ENCODE results near the gene ACAA2.
A peak's percentile ranks its signal among the peaks of the same experiment; 100 is the strongest.

The ACAA2 gene, protein sequence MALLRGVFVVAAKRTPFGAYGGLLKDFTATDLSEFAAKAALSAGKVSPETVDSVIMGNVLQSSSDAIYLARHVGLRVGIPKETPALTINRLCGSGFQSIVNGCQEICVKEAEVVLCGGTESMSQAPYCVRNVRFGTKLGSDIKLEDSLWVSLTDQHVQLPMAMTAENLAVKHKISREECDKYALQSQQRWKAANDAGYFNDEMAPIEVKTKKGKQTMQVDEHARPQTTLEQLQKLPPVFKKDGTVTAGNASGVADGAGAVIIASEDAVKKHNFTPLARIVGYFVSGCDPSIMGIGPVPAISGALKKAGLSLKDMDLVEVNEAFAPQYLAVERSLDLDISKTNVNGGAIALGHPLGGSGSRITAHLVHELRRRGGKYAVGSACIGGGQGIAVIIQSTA

GRCh38 chr18:49813319-49814146 lies at the start of gene ACAA2:
TSS of gene ACAA2 (minus strand) at chr18:49813533. CDS start at chr18:49813484, 49 bp downstream.
- peak; percentile 71 to 75 for DNase-seq (ENCODE audit: low read depth in 1 of 2, low spot score in 1 of 2)

- DNase-seq (ENCODE audit: low read depth in 1 of 2, low spot score in 1 of 2), result no peak
Measured at GRCh38 chr18:49862656-49863385, 49.5 kb upstream of the ACAA2 start.

DNA sequence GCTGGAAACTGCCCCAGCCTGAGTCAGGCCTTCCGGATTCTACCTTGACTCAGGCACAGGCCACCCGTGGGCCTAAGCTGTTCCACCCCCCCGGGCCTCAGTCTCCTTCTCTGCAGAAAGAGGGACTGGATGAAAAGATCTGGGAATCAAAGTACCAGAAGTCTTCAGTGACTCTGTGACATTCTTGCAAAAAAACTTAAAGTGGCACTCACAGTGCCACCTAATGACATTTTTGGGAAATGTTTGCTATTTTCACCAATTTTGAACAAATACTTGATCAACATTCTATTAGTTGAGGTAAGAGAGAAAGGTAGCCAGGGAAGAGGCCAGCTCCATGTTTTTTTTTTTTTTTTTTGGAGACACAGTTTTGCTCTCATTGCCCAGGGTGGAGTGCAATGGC lies 48.3 kb upstream of the ACAA2 start:
- DNase-seq (ENCODE audit: low read depth in 1 of 2, low spot score in 1 of 2), result no peak

DNA sequence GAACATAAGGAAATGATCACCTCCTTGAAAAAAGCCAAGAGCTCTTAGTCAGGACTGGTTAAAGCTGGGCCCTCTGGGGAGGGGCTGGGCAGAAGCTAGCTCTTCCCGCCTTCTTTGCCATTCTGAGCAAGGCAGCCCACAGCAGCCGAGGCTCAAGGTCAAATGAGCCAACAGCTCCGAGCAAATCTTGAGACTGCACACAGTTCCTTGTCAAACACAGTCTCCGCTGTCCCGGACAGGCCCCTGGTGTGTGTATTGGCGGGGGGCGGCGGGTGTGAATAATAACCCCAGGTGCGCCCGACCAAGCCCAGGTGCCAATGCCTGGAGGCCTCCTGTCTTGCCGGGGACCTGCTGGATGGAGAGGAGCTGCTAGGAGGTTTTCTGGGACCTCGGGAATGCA lies 46.4 kb upstream of the ACAA2 start:
- DNase-seq (ENCODE audit: low read depth in 1 of 2, low spot score in 1 of 2), result no peak

- no peak for DNase-seq (ENCODE audit: low read depth in 1 of 2, low spot score in 1 of 2)
Measured at GRCh38 chr18:49859021-49859359, 45.7 kb upstream of the ACAA2 start.

- DNase-seq (ENCODE audit: low read depth in 1 of 2, low spot score in 1 of 2), result peak; percentile 37
Measured at GRCh38 chr18:49858309-49859020, 45.1 kb upstream of the ACAA2 start.

DNA sequence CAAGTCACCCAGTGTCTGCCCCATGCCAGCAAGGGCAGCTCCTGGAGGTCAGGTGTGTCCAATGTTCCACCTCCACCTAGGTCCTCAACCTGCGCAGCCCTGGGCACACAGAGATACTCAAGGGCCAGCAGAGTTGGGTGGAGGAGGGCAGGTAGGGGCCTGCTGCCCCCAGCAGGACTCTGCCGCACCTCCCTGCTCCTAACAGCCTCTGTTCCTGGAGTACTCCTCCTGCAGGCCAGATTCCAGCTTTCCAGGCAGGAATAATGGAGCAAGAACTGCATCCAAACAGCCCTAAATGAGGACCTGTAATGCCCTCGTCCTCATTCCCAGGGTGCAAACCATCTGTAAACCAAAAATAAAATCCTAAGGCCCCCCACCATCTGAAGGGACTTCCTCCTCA lies 44.4 kb upstream of the ACAA2 start:
- DNase-seq (ENCODE audit: low read depth in 1 of 2, low spot score in 1 of 2), result no peak

DNA sequence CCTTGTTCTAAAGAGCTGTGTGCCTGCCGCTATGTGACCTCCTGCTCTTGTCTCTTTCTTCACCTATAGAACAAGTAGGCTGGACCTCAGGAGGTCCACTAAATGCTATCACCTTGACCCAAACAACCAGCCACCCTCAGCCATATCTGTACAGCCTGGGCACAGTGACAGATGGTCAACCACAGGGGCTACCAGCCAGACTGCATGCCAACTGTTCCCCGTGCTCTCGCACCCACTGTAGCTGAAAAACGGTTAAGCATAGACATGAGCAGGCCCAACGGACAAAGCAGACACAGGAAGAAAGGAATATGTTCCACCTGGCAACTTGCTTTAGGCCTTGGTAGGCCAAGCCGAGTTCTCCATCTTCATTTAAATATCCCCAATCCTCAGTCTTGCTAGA lies 43.2 kb upstream of the ACAA2 start:
- DNase-seq (ENCODE audit: low read depth in 1 of 2, low spot score in 1 of 2), result no peak

- DNase-seq (ENCODE audit: low read depth in 1 of 2, low spot score in 1 of 2), result no peak
Measured at GRCh38 chr18:49855711-49856415, 42.5 kb upstream of the ACAA2 start.

GRCh38 chr18:49854681-49855080 lies 41.3 kb upstream of the ACAA2 start:
- no peak for DNase-seq (ENCODE audit: low read depth in 1 of 2, low spot score in 1 of 2)

- DNase-seq (ENCODE audit: low read depth in 1 of 2, low spot score in 1 of 2), result no peak
Measured at GRCh38 chr18:49853436-49853835, 40.1 kb upstream of the ACAA2 start.

DNA sequence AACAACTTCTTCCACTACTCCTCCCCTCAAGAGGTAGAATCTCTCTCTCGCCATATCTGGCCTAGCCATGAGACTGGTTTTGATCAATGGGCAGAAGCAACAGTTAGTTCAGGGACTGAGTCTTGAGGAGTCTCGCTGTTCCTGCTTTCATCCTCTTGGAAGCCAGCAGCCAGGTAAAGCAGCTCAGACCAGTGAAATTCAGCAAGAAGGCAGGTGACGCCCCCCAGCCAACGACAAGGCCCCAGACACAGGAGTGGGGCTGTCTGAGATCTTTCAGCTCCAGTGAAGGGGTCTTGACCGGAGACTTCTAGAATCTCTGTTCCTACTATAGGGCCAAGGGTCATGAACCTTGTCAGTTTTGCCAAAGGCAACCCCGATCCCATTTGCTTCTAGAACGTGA lies 39.7 kb upstream of the ACAA2 start:
- DNase-seq (ENCODE audit: low read depth in 1 of 2, low spot score in 1 of 2), result no peak

DNA sequence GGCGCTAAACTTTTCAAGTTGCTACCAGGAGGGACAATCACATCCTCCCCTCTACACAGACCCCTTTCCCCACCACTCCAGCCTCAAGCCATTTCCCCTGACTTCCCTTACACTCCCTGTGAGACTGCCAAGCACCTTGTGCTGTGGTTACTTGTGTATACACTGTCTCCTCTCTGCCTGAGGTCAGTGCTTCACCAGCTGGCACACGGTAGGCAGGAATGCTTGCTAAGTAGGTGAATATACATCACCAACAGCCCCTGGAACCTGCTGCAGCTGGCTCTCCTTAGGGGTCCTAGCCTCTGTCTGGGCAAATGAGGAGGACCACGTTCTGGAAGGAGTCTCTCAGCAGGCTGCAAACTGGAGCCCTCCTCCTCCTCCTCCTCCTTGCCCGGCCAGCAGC lies 38.3 kb upstream of the ACAA2 start:
- DNase-seq (ENCODE audit: low read depth in 1 of 2, low spot score in 1 of 2), result no peak

- DNase-seq (ENCODE audit: low read depth in 1 of 2, low spot score in 1 of 2), result no peak
Measured at GRCh38 chr18:49850636-49851035, 37.3 kb upstream of the ACAA2 start.

DNA sequence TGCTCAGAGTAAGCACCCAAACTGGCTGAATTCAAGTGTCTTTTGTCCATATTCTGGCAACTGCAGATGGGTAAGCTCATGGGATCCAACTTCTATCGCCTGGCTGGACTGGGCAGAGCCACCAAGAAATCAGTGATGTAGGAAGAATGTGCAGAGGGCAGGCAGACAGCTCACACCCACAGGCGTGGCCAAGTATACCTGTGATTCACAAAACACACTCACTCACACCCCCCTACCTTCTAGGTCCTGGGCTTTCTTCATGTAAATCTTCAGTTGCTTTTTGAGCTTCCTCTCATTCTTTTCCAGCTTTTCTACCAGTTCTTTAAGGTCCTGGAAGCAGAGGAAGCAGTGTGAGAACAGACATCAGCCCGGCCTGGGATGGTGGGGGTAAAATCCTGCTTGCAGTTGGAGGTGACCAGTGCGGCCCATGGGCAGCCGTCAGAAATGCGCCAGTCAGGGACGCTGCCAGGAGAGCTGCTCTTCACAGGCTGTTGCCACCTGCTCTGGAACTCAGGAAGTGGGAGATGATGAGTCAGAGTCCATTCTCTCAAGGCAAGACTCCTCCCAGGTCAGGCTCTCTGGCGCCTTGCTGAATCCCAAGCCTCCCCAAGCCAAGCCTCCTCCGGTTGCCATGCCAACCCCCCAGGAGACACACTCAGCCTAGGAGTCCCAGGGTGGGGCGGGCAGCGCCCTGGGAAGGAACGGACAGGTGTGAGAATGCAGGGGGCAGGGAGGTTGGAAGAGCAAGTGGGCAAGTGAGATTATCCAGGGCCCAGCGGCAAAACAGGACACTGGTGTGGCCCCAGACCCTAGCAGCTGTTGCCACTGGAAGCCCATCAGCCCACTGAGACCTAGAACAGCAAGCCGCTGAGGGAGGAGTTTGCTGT lies 36.2 kb upstream of the ACAA2 start:
- DNase-seq (ENCODE audit: low read depth in 1 of 2, low spot score in 1 of 2), result no peak

DNA sequence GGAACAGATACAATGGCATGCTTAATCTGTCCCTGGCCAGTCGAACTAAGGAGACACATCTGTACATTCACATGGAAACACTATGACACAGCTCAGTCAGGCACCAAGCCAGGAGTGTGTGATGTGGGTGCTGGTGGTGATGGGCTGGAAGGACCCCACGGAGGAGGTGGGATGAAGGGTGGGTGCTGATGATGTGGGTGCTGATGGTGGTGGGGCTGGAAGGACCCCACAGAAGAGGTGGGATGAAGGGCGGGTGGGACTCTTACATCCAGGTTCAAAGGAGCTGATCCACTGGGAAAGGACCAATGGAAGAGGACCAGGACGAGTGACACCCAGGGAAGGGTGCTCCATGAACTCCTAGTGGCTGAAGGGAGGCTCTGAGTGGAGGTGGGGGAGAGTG lies 34.8 kb upstream of the ACAA2 start:
- no peak for DNase-seq (ENCODE audit: low read depth in 1 of 2, low spot score in 1 of 2)

GRCh38 chr18:49847524-49847923 lies 34.2 kb upstream of the ACAA2 start:
- DNase-seq (ENCODE audit: low read depth in 1 of 2, low spot score in 1 of 2), result no peak

- no peak for DNase-seq (ENCODE audit: low read depth in 1 of 2, low spot score in 1 of 2)
Measured at GRCh38 chr18:49846718-49847470, 33.6 kb upstream of the ACAA2 start.

DNA sequence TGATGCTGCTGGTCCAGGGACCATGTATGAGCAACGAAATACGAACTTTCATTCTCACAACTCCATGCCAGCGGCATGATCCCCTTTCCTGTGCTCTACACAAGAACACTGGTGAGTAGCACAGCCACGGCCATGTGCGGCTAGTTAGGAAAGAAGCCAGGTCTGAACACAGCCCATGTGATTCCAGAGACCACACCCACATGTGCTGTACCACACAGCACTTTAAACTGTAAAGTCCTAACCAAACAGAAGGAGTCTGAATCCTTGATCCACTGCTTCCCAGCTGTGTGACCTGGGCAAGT lies 33.0 kb upstream of the ACAA2 start:
- DNase-seq (ENCODE audit: low read depth in 1 of 2, low spot score in 1 of 2), result no peak

Measured in activated CD4-positive, alpha-beta T cell treated with anti-CD3 and anti-CD28 coated beads, Interleukin-2, amount 50 U/mL, for 24 hours (primary cell).